Germinal center (tissue), 1 donor: ENCODE results near the gene TSPAN19.

Experiments
- DNase-seq: peaks from one replicate; pipeline ENCODE4 v3.0.0; 2012; ENCODE audit warnings: mixed read lengths, low spot score

TSPAN19 gene

DNA sequence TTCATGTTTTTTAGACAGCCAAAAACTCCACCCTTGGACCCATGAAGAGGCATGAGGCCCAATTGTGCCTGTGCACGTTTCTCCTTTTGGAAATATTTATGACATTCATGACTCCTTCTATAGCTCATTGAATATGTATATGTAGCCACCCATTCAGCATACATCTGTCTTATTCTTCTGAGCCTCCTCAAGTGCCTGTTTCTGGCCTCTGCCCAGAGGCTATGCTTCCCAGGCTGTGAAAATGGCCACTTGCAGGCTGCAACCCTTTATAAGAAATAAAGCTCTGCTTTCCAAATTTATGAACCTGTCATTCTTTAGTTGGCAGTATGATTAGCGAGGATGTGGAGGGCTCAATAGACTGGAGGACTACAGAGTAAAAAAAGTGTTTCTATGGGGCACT is 35.3 kb downstream of the TSPAN19 start:
- no peak for DNase-seq

DNA sequence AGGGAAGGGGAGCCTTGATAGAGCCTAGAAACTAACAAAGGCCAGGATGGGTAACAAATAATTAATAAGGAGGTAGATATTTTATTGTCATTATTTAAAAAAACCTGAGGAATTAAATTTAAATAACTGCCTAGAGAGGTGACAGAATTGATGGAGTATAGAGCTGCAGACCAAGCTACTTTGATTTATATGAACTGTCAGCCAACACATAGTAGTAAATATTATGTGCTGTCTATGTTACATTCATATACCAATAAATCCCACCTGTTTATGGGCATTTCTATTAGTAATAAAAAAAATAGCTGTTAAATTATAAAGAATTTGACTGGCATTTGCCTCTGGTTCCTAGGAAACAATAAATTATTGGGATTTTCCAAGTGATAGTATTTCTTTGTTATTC is 37.7 kb downstream of the TSPAN19 start:
- DNase-seq, result no peak

DNA sequence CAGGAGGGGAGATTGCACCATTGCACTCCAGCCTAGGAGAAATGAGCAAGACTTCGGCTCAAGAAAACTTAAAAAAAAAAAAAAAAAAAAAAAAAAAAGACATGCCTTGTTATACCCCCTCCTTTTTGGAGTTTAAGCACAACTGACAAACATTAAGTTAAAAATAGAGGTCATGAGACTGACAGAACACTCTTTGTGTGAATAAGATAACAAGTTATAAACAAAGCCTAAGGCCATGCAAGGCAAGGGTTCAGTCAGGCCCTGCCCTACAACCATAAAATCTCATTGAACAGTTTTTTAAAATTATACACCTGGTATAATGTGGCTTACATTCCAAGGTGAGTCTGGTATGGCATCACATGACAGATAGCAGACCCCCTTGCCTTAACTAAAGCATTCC is 39.3 kb downstream of the TSPAN19 start:
- DNase-seq, result no peak

- DNase-seq, result no peak
These were observed 40.4 kb downstream of the TSPAN19 start for GRCh38 chr12:84995641-84996040.

DNA sequence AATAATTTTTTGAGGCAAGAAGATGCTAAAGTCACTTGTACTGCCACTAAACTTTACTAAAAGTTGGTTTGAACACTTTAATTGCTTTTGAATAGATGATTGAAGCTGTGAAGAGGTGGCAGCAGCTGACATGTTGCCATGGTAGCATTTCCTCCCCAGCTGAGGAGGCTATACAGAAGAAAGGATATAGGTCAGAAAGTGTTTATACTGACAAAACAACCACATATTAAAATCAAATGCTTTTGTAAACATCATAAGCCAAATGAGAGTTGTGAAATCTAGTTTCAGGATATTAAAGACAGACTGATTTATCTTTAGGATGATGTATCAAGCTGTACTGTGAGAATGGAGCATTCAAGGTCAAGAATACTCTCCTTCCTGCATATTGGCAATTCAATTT is 41.7 kb downstream of the TSPAN19 start:
- no peak for DNase-seq

- DNase-seq, result no peak
These were observed 49.5 kb downstream of the TSPAN19 start for GRCh38 chr12:84986586-84986985.

DNA sequence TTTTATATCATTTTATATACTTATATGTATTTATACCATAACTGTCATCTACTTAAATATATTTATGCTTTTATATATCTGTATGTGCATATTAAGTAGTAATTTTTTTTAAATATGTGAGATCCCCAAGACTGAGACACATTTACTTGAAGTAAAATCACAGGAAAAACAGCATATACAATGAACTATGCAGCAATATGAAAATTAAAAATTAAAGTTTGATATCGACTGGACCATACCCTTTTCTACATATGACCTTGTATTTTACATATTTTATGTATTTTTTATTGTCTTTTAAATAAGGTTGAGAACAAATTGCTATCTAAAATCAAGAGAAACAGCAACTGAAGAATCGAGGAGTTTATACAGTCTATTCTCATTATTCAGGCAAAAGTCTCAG is 50.0 kb downstream of the TSPAN19 start:
- no peak for DNase-seq

DNA sequence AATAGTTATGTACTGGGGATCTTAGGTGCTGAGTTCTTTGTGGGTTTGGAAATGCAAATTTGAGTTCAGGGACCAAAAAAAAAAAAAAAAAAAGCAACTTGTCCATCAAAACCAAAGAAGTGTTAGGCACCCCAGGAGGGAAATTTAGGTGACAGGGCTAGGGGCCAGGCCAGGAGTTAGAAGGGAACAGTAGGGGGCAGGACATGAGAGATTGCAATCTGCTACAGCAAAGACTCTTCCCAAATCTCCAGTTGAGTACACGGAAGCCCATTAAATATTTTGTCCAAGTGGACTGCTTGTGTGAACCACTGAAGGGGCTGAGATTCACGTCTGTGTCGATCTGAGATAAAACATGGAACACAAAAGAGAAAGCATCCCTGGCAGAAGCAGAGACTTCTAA is 52.8 kb downstream of the TSPAN19 start:
- DNase-seq, result no peak

GRCh38 chr12:84982888-84983287 is 53.2 kb downstream of the TSPAN19 start:
- no peak for DNase-seq

GRCh38 chr12:84978921-84979320 is 57.2 kb downstream of the TSPAN19 start:
- no peak for DNase-seq

GRCh38 chr12:84976133-84976532 is 59.9 kb downstream of the TSPAN19 start:
- no peak for DNase-seq

GRCh38 chr12:84974155-84974815 is 61.8 kb downstream of the TSPAN19 start:
- no peak for DNase-seq

DNA sequence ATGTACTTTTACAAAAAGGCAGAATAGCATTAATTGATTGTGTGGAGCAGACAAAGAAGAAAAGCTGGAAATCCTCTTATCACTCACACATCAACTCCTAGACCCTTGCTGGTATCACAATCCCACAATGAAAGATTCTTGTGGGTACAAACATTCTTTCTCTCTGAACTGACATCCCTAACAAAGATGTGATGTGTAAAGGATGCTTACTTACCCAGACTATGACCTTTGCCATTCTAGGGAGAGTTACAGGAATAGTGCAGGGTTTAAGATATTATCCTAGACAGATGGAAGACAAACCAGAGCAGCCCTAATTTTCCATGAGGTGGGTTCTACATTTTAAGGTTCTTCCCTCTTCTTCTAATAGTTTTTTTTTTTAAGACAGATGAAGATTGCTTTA is 63.1 kb downstream of the TSPAN19 start:
- no peak for DNase-seq

GRCh38 chr12:84969226-84969625 is 66.9 kb downstream of the TSPAN19 start:
- no peak for DNase-seq
